ENCODE measurements around the gene ANO4.

Gene ANO4

DNA sequence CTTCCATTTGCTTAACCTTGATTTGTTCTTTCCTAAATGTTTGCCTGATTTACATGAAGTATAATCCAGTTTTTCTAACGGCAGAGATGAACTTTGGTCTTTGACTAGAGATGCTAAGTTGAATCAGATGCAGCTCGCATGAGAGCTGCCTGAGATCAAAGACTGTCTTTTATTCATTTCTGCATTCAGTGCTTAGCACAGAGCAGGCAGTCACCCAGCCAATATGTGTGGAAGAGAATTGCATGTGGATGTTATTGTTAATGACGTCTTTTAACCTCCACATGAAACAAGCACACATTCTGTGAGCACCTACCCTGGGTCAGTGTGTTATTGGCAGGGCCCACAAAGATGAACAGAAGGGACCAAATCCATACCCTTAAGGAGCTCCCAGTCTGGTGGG, 316.3 kb downstream of the ANO4 start:
- no peaks in the 10 kb centered on the region for H3K36me3 ChIP-seq
- no peaks in the 10 kb centered on the region for H3K4me1 ChIP-seq
- no peak overlapping the region for H3K4me3 ChIP-seq
- intact Hi-C loops (cut with DNase I; ENCODE audit: low total_unique reads): no loop called here
- TF ChIP-seq, protein P1, sequence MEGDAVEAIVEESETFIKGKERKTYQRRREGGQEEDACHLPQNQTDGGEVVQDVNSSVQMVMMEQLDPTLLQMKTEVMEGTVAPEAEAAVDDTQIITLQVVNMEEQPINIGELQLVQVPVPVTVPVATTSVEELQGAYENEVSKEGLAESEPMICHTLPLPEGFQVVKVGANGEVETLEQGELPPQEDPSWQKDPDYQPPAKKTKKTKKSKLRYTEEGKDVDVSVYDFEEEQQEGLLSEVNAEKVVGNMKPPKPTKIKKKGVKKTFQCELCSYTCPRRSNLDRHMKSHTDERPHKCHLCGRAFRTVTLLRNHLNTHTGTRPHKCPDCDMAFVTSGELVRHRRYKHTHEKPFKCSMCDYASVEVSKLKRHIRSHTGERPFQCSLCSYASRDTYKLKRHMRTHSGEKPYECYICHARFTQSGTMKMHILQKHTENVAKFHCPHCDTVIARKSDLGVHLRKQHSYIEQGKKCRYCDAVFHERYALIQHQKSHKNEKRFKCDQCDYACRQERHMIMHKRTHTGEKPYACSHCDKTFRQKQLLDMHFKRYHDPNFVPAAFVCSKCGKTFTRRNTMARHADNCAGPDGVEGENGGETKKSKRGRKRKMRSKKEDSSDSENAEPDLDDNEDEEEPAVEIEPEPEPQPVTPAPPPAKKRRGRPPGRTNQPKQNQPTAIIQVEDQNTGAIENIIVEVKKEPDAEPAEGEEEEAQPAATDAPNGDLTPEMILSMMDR (IDR thresholded peaks at IDR 0.05): no peak
- H3K9me3 ChIP-seq: no peaks in the 10 kb centered on the region
- H3K27me3 ChIP-seq: no peaks in the 10 kb centered on the region
- no peak overlapping the region for H3K27ac ChIP-seq
- no peak for DNase-seq

GRCh38 chr12:101111441-101111840, 316.9 kb downstream of the ANO4 start:
- Histone ChIP-seq H3K27me3 (no peaks in the 10 kb centered on the region), H3K27ac (no peak overlapping the region), H3K36me3 (no peaks in the 10 kb centered on the region), H3K9me3 (no peaks in the 10 kb centered on the region), H3K4me1 (no peaks in the 10 kb centered on the region), H3K4me3 (no peak overlapping the region)
- TF ChIP-seq, protein P1 (IDR thresholded peaks at IDR 0.05): no peak
- intact Hi-C loops (cut with DNase I; ENCODE audit: low total_unique reads): no loop called here
- no peak for DNase-seq

GRCh38 chr12:101115326-101115725, 320.8 kb downstream of the ANO4 start:
- H3K27ac ChIP-seq: no peak overlapping the region
- no peaks in the 10 kb centered on the region for H3K36me3 ChIP-seq
- H3K4me1 ChIP-seq: no peaks in the 10 kb centered on the region
- H3K27me3 ChIP-seq: no peaks in the 10 kb centered on the region
- TF ChIP-seq, protein P1 (IDR thresholded peaks at IDR 0.05): no peak
- intact Hi-C loops (cut with DNase I; ENCODE audit: low total_unique reads): no loop called here
- H3K4me3 ChIP-seq: no peak overlapping the region
- no peaks in the 10 kb centered on the region for H3K9me3 ChIP-seq
- DNase-seq: no peak

DNA sequence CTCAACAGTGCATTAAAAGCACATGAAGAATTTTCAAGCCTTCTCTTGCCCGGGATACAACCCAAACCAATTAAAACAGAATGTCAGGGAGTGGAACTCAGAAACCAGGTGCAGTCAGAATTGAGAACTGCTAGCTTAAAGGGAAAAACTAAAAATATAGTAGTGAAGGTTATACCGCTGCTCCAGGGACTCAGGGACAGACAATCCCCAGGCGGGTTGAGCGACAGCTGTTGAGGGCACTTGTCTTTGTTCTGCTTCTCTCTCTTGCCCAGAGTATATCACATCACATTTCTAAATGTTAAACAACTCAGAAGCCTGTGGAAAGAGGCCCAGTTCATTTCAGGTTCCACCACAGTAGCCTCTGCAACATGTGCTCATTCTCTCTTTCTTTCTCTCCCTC, 322.3 kb downstream of the ANO4 start:
- H3K9me3 ChIP-seq: no peaks in the 10 kb centered on the region
- H3K36me3 ChIP-seq: no peaks in the 10 kb centered on the region

GRCh38 chr12:101117842-101118241, 323.3 kb downstream of the ANO4 start:
- intact Hi-C loops (cut with DNase I; ENCODE audit: low total_unique reads): no loop called here

More for the DNA sequence above, 322.3 kb downstream of the ANO4 start:
- no peak for DNase-seq
- TF ChIP-seq, protein P1 (IDR thresholded peaks at IDR 0.05): no peak
- Histone ChIP-seq H3K27ac (no peak overlapping the region), H3K4me1 (no peaks in the 10 kb centered on the region), H3K4me3 (no peak overlapping the region), H3K27me3 (no peaks in the 10 kb centered on the region)
- intact Hi-C loops (cut with DNase I; ENCODE audit: low total_unique reads): no loop called here

More at GRCh38 chr12:101117842-101118241, 323.3 kb downstream of the ANO4 start:
- H3K27me3 ChIP-seq: no peaks in the 10 kb centered on the region
- TF ChIP-seq, protein P1 (IDR thresholded peaks at IDR 0.05): no peak
- H3K9me3 ChIP-seq: no peaks in the 10 kb centered on the region
- no peaks in the 10 kb centered on the region for H3K36me3 ChIP-seq
- no peak for DNase-seq
- no peak overlapping the region for H3K27ac ChIP-seq
- H3K4me1 ChIP-seq: no peaks in the 10 kb centered on the region
- H3K4me3 ChIP-seq: no peak overlapping the region

All from tibial artery (tissue), 4 donors.